Mesendoderm (in vitro differentiated cells): ENCODE measurements around the gene NRL.
A peak's percentile ranks its signal among the peaks of the same experiment; 100 is the strongest.

Experiments
- DNase-seq: peaks from one replicate; pipeline ENCODE4 v3.0.0; 2013
- H2AK5ac ChIP-seq: 2 replicates; pipeline ENCODE4 v1.6.1; 2013; ENCODE audit warnings: low read length, inconsistent platforms
- H2BK120ac ChIP-seq: 2 replicates; pipeline ENCODE4 v1.6.1; 2013; ENCODE audit warnings: low read depth, mild to moderate bottlenecking, low read length, moderate library complexity, mixed read lengths
- H2BK15ac ChIP-seq: replicated peaks from 2 replicates; pipeline ENCODE4 v1.6.1; 2013; ENCODE audit warnings: low read depth, mild to moderate bottlenecking, moderate library complexity
- H2BK5ac ChIP-seq: 2 replicates; pipeline ENCODE4 v1.6.1; 2013; ENCODE audit warnings: low read length, inconsistent platforms
- H3K18ac ChIP-seq: 2 replicates; pipeline ENCODE4 v1.6.1; 2013; ENCODE audit warnings: mild to moderate bottlenecking, low read length, mixed read lengths
- H3K23ac ChIP-seq: one replicate; pipeline ENCODE4 v1.6.1; 2013; ENCODE audit warnings: low read length
- H3K27ac ChIP-seq: 2 replicates; pipeline ENCODE4 v1.5.1; 2013; ENCODE audit warnings: low read depth, mild to moderate bottlenecking, inconsistent platforms, low read length, moderate library complexity
- H3K27me3 ChIP-seq: 2 replicates; pipeline ENCODE4 v1.6.1; 2013; ENCODE audit warnings: low read length, control low read depth, mild to moderate bottlenecking, inconsistent platforms; ENCODE audit not compliant: insufficient read depth, poor library complexity
- H3K36me3 ChIP-seq: 2 replicates; pipeline ENCODE4 v1.6.1; 2013; ENCODE audit warnings: low read length, inconsistent platforms; ENCODE audit not compliant: control insufficient read depth, insufficient read depth
- H3K4ac ChIP-seq: one replicate; pipeline ENCODE4 v1.6.1; 2013; ENCODE audit warnings: low read depth, mild to moderate bottlenecking, low read length, moderate library complexity
- H3K4me1 ChIP-seq: 2 replicates; pipeline ENCODE4 v1.6.1; 2013; ENCODE audit warnings: low read depth, low read length, inconsistent platforms; ENCODE audit not compliant: control insufficient read depth
- H3K4me2 ChIP-seq: 2 replicates; pipeline ENCODE4 v1.6.1; 2013; ENCODE audit warnings: low read length
- H3K4me3 ChIP-seq: 2 replicates; pipeline ENCODE4 v1.5.1; 2013; ENCODE audit warnings: mild to moderate bottlenecking, low read length
- H3K56ac ChIP-seq: one replicate; pipeline ENCODE4 v1.6.1; 2013; ENCODE audit warnings: low read length
- H3K79me1 ChIP-seq: 2 replicates; pipeline ENCODE4 v1.6.1; 2013; ENCODE audit warnings: low read length, inconsistent platforms
- H3K79me2 ChIP-seq: 2 replicates; pipeline ENCODE4 v1.6.1; 2013; ENCODE audit warnings: mild to moderate bottlenecking, low read length; ENCODE audit not compliant: control insufficient read depth, insufficient read depth
- H3K9ac ChIP-seq: 2 replicates; pipeline ENCODE4 v1.6.1; 2013; ENCODE audit warnings: low read length, inconsistent platforms
- H4K5ac ChIP-seq: one replicate; pipeline ENCODE4 v1.6.1; 2013; ENCODE audit warnings: low read length
- H4K8ac ChIP-seq: one replicate; pipeline ENCODE4 v1.6.1; 2013; ENCODE audit warnings: low read depth, mild to moderate bottlenecking, control low read depth, low read length, moderate library complexity
- WGBS: extraction: QIAGEN DNeasy Blood & Tissue Kit; methylation state at CpG from one replicate; pipeline ENCODE4 v1.1.7; 2013; ENCODE audit warnings: low lambda C conversion rate, missing lambda C conversion rate; ENCODE audit not compliant: insufficient coverage; ENCODE audit errors: extremely low coverage; 5-methylcytosine and 5-hydroxymethylcytosine counted together

The NRL gene

GRCh38 chr14:24145690-24146452 is 31.1 kb upstream of the NRL start:
- Histone ChIP-seq H3K4me2 (peak overlapping the region; percentile 98), H4K8ac (no peak overlapping the region), H3K4ac (no peak overlapping the region), H3K4me3 (peak overlapping the region; percentile 64), H2AK5ac (no peak overlapping the region), H3K9ac (peak overlapping the region; percentile 92), H3K4me1 (peaks cover 8% of the 10 kb centered on the region), H3K27ac (no peak overlapping the region), H3K23ac (no peak overlapping the region), H3K18ac (no peak overlapping the region), H2BK5ac (peak overlapping the region; percentile 47), H3K79me1 (peaks cover 22% of the 10 kb centered on the region), H2BK15ac (no peak overlapping the region), H3K56ac (peak overlapping the region; percentile 96), H3K79me2 (peaks cover 16% of the 10 kb centered on the region), H2BK120ac (no peak overlapping the region), H4K5ac (no peak overlapping the region), H3K36me3 (peaks cover 3% of the 10 kb centered on the region), H3K27me3 (no peaks in the 10 kb centered on the region)
- WGBS: no CpG with 5 or more reads among the region's 9 CpGs
- DNase-seq: no peak

GRCh38 chr14:24145219-24145618 is 30.5 kb upstream of the NRL start:
- no peak overlapping the region for H2BK15ac ChIP-seq
- no peak overlapping the region for H2BK120ac ChIP-seq
- no peak overlapping the region for H4K8ac ChIP-seq
- no peak overlapping the region for H2AK5ac ChIP-seq
- H3K18ac ChIP-seq: no peak overlapping the region
- H3K79me2 ChIP-seq: peaks cover 19% of the 10 kb centered on the region
- peaks cover 8% of the 10 kb centered on the region for H3K4me1 ChIP-seq
- peaks cover 1% of the 10 kb centered on the region for H3K36me3 ChIP-seq
- H3K4me2 ChIP-seq: no peak overlapping the region
- peak overlapping the region; percentile 92 for H3K9ac ChIP-seq
- H3K79me1 ChIP-seq: peaks cover 22% of the 10 kb centered on the region
- DNase-seq: no peak
- no CpG with 5 or more reads among the region's 2 CpGs for WGBS
- H3K27ac ChIP-seq: no peak overlapping the region
- H3K27me3 ChIP-seq: no peaks in the 10 kb centered on the region
- H3K23ac ChIP-seq: no peak overlapping the region
- peak overlapping the region; percentile 40 for H3K56ac ChIP-seq
- H3K4me3 ChIP-seq: no peak overlapping the region
- H4K5ac ChIP-seq: no peak overlapping the region
- no peak overlapping the region for H3K4ac ChIP-seq
- H2BK5ac ChIP-seq: no peak overlapping the region

GRCh38 chr14:24144451-24144850 is 29.7 kb upstream of the NRL start:
- peaks cover 3% of the 10 kb centered on the region for H3K36me3 ChIP-seq
- H3K23ac ChIP-seq: no peak overlapping the region
- H3K27me3 ChIP-seq: no peaks in the 10 kb centered on the region
- no peak overlapping the region for H3K4me3 ChIP-seq
- H2AK5ac ChIP-seq: no peak overlapping the region
- no peak overlapping the region for H3K27ac ChIP-seq
- no peak overlapping the region for H2BK15ac ChIP-seq
- H2BK120ac ChIP-seq: no peak overlapping the region
- H3K79me2 ChIP-seq: peaks cover 23% of the 10 kb centered on the region
- no peak overlapping the region for H3K4ac ChIP-seq
- peaks cover 21% of the 10 kb centered on the region for H3K79me1 ChIP-seq
- no peak overlapping the region for H3K4me2 ChIP-seq
- H3K9ac ChIP-seq: no peak overlapping the region
- WGBS: no CpG with 5 or more reads among the region's 1 CpG
- H3K18ac ChIP-seq: no peak overlapping the region
- H3K4me1 ChIP-seq: peaks cover 10% of the 10 kb centered on the region
- no peak overlapping the region for H2BK5ac ChIP-seq
- no peak overlapping the region for H4K8ac ChIP-seq
- H3K56ac ChIP-seq: no peak overlapping the region
- DNase-seq: no peak
- H4K5ac ChIP-seq: no peak overlapping the region

DNA sequence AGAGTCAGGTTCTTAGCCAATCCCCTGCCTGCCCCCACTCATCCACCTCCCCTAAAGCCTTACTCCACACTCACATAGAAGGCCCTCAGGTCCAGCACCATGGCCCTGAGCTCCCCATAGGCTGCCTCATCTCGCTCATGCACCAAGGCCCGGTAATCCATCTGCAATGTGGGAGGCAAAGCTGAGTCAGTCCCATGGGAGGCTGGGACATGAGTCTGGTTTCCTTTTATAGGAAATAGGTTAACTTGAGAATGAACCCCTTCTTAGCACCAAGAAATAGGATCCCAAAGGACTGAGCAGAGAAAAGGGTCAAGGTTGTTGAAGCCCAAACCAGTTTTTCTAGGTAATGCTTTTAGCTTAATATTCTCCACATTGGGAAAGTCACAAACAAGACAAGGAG is 28.8 kb upstream of the NRL start:
- Histone ChIP-seq H4K5ac (no peak overlapping the region), H3K9ac (no peak overlapping the region), H3K4ac (no peak overlapping the region), H3K27ac (no peak overlapping the region), H3K27me3 (no peaks in the 10 kb centered on the region), H3K79me1 (peaks cover 21% of the 10 kb centered on the region), H3K18ac (no peak overlapping the region), H4K8ac (no peak overlapping the region), H2BK5ac (no peak overlapping the region), H3K79me2 (peaks cover 24% of the 10 kb centered on the region), H2AK5ac (no peak overlapping the region), H3K4me3 (no peak overlapping the region), H3K56ac (no peak overlapping the region), H3K4me1 (peaks cover 10% of the 10 kb centered on the region), H2BK15ac (no peak overlapping the region), H2BK120ac (no peak overlapping the region), H3K4me2 (no peak overlapping the region), H3K23ac (no peak overlapping the region), H3K36me3 (peaks cover 4% of the 10 kb centered on the region)
- no peak for DNase-seq
- WGBS: no CpG with 5 or more reads among the region's 2 CpGs

DNA sequence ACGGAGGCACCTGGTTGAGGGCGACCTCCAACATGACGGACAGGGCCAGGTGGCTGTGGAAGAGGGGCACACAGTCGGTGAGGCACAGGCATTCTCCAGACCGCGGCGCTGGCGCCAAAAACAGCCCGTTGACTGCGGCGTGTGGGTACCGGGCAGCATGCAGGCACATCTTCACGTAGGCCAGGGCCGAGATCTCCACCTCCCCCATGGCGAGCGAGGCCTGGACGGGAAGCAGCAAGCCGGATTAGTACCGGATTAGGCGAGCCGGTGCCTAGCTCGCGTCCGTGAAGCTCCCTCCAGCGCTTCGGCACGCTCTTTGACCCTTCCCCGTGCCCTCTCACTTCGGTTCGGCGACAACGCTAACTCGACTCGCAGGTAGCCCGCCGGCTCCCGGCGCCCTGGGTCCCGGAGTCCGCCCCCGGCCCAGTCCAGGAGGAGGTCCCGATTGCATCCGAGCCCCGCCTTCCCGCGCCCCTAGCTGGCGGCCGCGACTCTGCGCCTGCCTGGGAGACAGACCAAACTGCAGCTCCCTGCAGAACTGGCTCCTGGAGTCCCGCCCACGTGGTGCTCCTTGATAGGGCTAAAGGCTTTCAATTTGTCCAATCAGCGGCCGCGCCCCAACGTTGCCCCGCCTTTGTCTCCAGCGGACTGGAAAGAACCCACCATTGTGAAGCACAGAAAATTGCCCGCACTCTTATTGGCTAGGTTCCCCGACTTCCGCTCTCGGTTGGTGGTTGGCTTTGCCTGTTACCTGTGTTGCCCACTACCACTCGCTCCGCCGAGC is 26.5 kb upstream of the NRL start, which contains the start of gene EMC9:
TSS of gene EMC9 (minus strand) at position 495 of the 784 bp plus-strand sequence. CDS start at position 208, 287 bp downstream.
- Histone ChIP-seq H3K36me3 (peaks cover 5% of the 10 kb centered on the region), H4K8ac (peak within 1 kb of the TSS; percentile 31), H2BK5ac (peak within 1 kb of the TSS; percentile 99), H3K4ac (peak within 1 kb of the TSS; percentile 49), H3K79me1 (peaks cover 13% of the 10 kb centered on the region), H3K9ac (peak within 1 kb of the TSS; percentile 100), H2BK15ac (no peak within 1 kb of the TSS), H3K79me2 (peaks cover 13% of the 10 kb centered on the region), H3K27ac (peak within 1 kb of the TSS; percentile 95), H3K4me2 (peak within 1 kb of the TSS; percentile 91), H3K23ac (peak within 1 kb of the TSS; percentile 74), H2BK120ac (no peak within 1 kb of the TSS), H2AK5ac (peak within 1 kb of the TSS; percentile 64), H3K4me1 (peaks cover 9% of the 10 kb centered on the region), H3K18ac (peak within 1 kb of the TSS; percentile 63), H4K5ac (no peak within 1 kb of the TSS), H3K4me3 (peak within 1 kb of the TSS; percentile 98), H3K56ac (peak within 1 kb of the TSS; percentile 100), H3K27me3 (no peaks in the 10 kb centered on the region)
- WGBS: no CpG with 5 or more reads among the region's 65 CpGs
- peak; percentile 100 for DNase-seq
